ENCODE results near the gene AGER. TPM values are rescaled to one million over a fixed set of nuclear protein-coding genes. Genes with fewer than 3 reads are reported as not detected.

The AGER gene
- polyA plus RNA-seq, 2 of the 4 experiments (the other 2 are of a cell fraction), result 1.6 to 2.4 TPM

GRCh38 chr6:32196682-32197616 lies 12.9 kb upstream of the AGER start:
- TF ChIP-seq RCOR1 (IDR thresholded peaks at IDR 0.05; ENCODE audit: low read depth, low read length), result no peak
- no peak for TF ChIP-seq NPAS2 (CRISPR knock-in tag; IDR thresholded peaks at IDR 0.05; ENCODE audit: borderline replicate concordance)
- TF ChIP-seq ESRRA (IDR thresholded peaks at IDR 0.05; ENCODE audit: borderline replicate concordance, low read length), result no peak
- TF ChIP-seq MAZ (IDR thresholded peaks at IDR 0.05; ENCODE audit: borderline replicate concordance, low read depth, low read length), result no peak
- no peak for TF ChIP-seq CHD2 (IDR thresholded peaks at IDR 0.05; ENCODE audit: low read length, partially characterized antibody)
- TF ChIP-seq NR3C1 (IDR thresholded peaks at IDR 0.05), result no peak
- TF ChIP-seq, protein P1, sequence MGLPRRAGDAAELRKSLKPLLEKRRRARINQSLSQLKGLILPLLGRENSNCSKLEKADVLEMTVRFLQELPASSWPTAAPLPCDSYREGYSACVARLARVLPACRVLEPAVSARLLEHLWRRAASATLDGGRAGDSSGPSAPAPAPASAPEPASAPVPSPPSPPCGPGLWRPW (IDR thresholded peaks at IDR 0.05), result no peak
- no peak for TF ChIP-seq ELK1 (IDR thresholded peaks at IDR 0.05; ENCODE audit: low read depth, low read length)
- no peak for TF ChIP-seq NFE2L2 (conservative IDR thresholded peaks at IDR 0.05; ENCODE audit: low read length)
- TF ChIP-seq JUN (IDR thresholded peaks at IDR 0.05), result no peak; a peak in 1 of 5 replicates
- TF ChIP-seq SREBF2 (IDR thresholded peaks at IDR 0.05), result no peak
- TF ChIP-seq ZC3H11A (IDR thresholded peaks at IDR 0.05), result no peak
- no peak for TF ChIP-seq FOSL2 (IDR thresholded peaks at IDR 0.05)
- no peak for TF ChIP-seq FOSL2 (CRISPR knock-in tag; IDR thresholded peaks at IDR 0.05)
- TF ChIP-seq, protein P2, sequence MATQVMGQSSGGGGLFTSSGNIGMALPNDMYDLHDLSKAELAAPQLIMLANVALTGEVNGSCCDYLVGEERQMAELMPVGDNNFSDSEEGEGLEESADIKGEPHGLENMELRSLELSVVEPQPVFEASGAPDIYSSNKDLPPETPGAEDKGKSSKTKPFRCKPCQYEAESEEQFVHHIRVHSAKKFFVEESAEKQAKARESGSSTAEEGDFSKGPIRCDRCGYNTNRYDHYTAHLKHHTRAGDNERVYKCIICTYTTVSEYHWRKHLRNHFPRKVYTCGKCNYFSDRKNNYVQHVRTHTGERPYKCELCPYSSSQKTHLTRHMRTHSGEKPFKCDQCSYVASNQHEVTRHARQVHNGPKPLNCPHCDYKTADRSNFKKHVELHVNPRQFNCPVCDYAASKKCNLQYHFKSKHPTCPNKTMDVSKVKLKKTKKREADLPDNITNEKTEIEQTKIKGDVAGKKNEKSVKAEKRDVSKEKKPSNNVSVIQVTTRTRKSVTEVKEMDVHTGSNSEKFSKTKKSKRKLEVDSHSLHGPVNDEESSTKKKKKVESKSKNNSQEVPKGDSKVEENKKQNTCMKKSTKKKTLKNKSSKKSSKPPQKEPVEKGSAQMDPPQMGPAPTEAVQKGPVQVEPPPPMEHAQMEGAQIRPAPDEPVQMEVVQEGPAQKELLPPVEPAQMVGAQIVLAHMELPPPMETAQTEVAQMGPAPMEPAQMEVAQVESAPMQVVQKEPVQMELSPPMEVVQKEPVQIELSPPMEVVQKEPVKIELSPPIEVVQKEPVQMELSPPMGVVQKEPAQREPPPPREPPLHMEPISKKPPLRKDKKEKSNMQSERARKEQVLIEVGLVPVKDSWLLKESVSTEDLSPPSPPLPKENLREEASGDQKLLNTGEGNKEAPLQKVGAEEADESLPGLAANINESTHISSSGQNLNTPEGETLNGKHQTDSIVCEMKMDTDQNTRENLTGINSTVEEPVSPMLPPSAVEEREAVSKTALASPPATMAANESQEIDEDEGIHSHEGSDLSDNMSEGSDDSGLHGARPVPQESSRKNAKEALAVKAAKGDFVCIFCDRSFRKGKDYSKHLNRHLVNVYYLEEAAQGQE (IDR thresholded peaks at IDR 0.05), result no peak
- TF ChIP-seq CTCF (IDR thresholded peaks at IDR 0.05), result no peak
- TF ChIP-seq POLR2A (IDR thresholded peaks at IDR 0.05; ENCODE audit: low read length), result no peak
- ChIA-PET POLR2A (no interaction called here), CTCF (interaction anchor here (0.8 to 1.8 kb wide), 3 partner anchors 19 to 87 kb away, joined by 3 to 4 read pairs (median 3); no protein-coding TSS in a partner anchor)
- peak overlapping the region; percentile 76 for H3K4me2 ChIP-seq
- H3K27ac ChIP-seq, result peak overlapping the region; percentile 94
- H3K9me3 ChIP-seq, result no peaks in the 10 kb centered on the region
- peaks cover 24% of the 10 kb centered on the region for H3K4me1 ChIP-seq
- ATAC-seq (no peak), DNase-seq (ENCODE audit: low read depth in 1 of 2, low spot score in 1 of 2) (peak in 1 of 2 experiments; percentile 35), FAIRE-seq (no peak)
- peak overlapping the region; percentile 74 for H3K4me3 ChIP-seq
- WGBS (ENCODE audit: missing lambda C conversion rate), result 94% methylated on average over 17 of the region's 28 CpGs

Data from A549 (cell line).